Calu3 (cell line): ENCODE measurements around the gene RGMA. TPM values are rescaled to one million over a fixed set of nuclear protein-coding genes. Genes with fewer than 3 reads are reported as not detected.

Experiments used
- BruUV-seq: library from RNA; stranded (reverse); fragments of 400-500 nt; replicated peaks from 2 replicates; lab custom pipeline; 2021; lab: Mats Ljungman, UMichigan
- CTCF ChIA-PET: fragments of 300-600 bp; sonication (Branson Sonifier 250); formaldehyde crosslinking; loops from one replicate; lab custom pipeline; 2022; ENCODE audit warnings: antibody characterized with exemption; lab: Charles Lee
- DNase-seq: peaks from one replicate; pipeline ENCODE4 v3.0.0; 2022
- H3K27ac Mint-ChIP-seq: one replicate; pipeline ENCODE4 v1.8.0; 2022; ENCODE audit warnings: mixed read lengths; ENCODE audit not compliant: unreplicated experiment
- H3K27me3 Mint-ChIP-seq: one replicate; pipeline ENCODE4 v1.8.0; 2022; ENCODE audit warnings: mixed read lengths; ENCODE audit not compliant: unreplicated experiment
- H3K36me3 Mint-ChIP-seq: one replicate; pipeline ENCODE4 v1.8.0; 2022; ENCODE audit warnings: mild to moderate bottlenecking, moderate library complexity, mixed read lengths; ENCODE audit not compliant: insufficient read depth, unreplicated experiment
- H3K4me1 Mint-ChIP-seq: one replicate; pipeline ENCODE4 v1.8.0; 2022; ENCODE audit warnings: mild to moderate bottlenecking, low read depth, mixed read lengths; ENCODE audit not compliant: unreplicated experiment
- H3K4me3 Mint-ChIP-seq: one replicate; pipeline ENCODE4 v1.8.0; 2022; ENCODE audit warnings: mild to moderate bottlenecking, low read depth, moderate library complexity, mixed read lengths; ENCODE audit not compliant: unreplicated experiment
- H3K9me3 Mint-ChIP-seq: one replicate; pipeline ENCODE4 v1.8.0; 2022; ENCODE audit warnings: low read depth, mixed read lengths; ENCODE audit not compliant: unreplicated experiment
- CTCF ChIP-seq: fragments of 200-600 bp; IDR thresholded peaks from one replicate; pipeline ENCODE4 v1.8.0; 2022; ENCODE audit warnings: antibody characterized with exemption; ENCODE audit not compliant: unreplicated experiment
- intact Hi-C: fragments of 100-400 bp; cut with micrococcal nuclease; formaldehyde crosslinking; loops from one replicate; pipeline ENCODE4 v1.10.0; 2022; ENCODE audit not compliant: unreplicated experiment
- total RNA-seq: library from RNA; stranded (reverse); gene quantifications from 2 replicates; pipeline ENCODE4 v1.2.3, GENCODE V29; 2022

The RGMA gene
- total RNA-seq, 1 experiment from 2014 or later = 0.78 TPM

GRCh38 chr15:93037820-93038705 is 50.9 kb downstream of the RGMA start:
- no peaks in the 10 kb centered on the region for H3K36me3 Mint-ChIP-seq

DNA sequence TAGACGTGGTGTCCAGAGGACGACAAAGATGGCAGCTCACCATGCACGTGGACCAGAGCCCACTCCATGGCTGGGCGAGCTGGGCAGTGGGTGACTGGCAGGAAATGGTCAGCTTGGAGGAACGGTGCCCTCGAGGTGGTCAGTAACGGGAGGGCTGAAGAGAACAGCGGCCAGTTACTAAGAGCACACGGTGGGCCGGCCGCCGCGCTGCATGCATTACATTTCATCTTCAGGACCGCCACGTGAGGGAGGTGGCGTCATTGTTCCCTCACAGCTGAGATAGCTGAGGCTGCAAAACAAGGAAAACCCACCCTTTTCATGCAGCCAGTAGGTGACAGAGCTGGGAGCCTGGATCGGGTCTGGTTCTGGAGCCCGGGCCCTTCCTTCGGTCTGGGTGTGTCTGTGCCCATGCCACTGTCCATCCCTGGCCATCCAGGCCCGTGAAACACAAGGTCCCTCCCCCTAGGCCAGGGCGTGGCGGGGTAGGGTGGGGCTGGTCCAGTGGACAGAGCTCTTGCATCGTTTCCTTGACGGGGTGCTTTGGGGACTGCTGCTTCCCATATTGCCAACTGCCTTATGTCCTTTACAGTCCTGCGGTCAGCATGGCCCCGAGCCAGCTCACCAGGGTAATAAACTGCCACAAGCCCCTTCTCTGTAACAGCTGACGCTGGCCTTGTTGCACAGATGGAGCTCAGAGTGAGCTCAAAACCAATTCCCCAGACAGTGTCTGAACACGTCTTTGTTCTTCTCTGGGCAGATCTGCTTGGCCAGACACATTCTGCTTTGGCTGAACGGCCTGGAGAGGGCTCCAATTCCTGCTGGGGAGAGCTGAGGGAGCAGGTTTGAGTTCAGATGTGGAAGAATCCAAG is 51.8 kb downstream of the RGMA start:
- no peaks in the 10 kb centered on the region for H3K4me1 Mint-ChIP-seq
- no peak for TF ChIP-seq CTCF
- H3K27me3 Mint-ChIP-seq = peaks cover 25% of the 10 kb centered on the region
- no peak overlapping the region for H3K27ac Mint-ChIP-seq
- no TSS peak for BruUV-seq
- intact Hi-C loops = loop anchor here (5.0 kb wide), 1 partner anchor 940 kb away; no protein-coding TSS in a partner anchor
- peaks cover 1% of the 10 kb centered on the region for H3K36me3 Mint-ChIP-seq
- H3K4me3 Mint-ChIP-seq = no peak overlapping the region
- CTCF ChIA-PET = interaction anchor here (0.5 to 1.8 kb wide), 6 partner anchors 19 to 1083 kb away, joined by 3 to 9 read pairs (median 5); no protein-coding TSS in a partner anchor
- no peaks in the 10 kb centered on the region for H3K9me3 Mint-ChIP-seq
- DNase-seq = no peak

More at GRCh38 chr15:93037820-93038705, 50.9 kb downstream of the RGMA start:
- H3K27ac Mint-ChIP-seq = no peak overlapping the region
- peaks cover 34% of the 10 kb centered on the region for H3K27me3 Mint-ChIP-seq
- intact Hi-C loops = loop anchor here (5.0 kb wide), 1 partner anchor 939 kb away; no protein-coding TSS in a partner anchor
- no peak for TF ChIP-seq CTCF
- no peak for DNase-seq
- H3K4me1 Mint-ChIP-seq = no peaks in the 10 kb centered on the region
- H3K9me3 Mint-ChIP-seq = no peaks in the 10 kb centered on the region
- no TSS peak for BruUV-seq
- CTCF ChIA-PET = interaction anchor here (0.5 to 1.8 kb wide), 5 partner anchors 20 to 1082 kb away, joined by 3 to 9 read pairs (median 5); no protein-coding TSS in a partner anchor
- H3K4me3 Mint-ChIP-seq = no peak overlapping the region

- Mint-ChIP-seq H3K36me3 (peaks cover 4% of the 10 kb centered on the region), H3K27me3 (peaks cover 18% of the 10 kb centered on the region), H3K27ac (no peak overlapping the region), H3K9me3 (no peaks in the 10 kb centered on the region), H3K4me1 (peaks cover 5% of the 10 kb centered on the region), H3K4me3 (no peak overlapping the region)
- no TSS peak for BruUV-seq
- DNase-seq = peak; percentile 63
- CTCF ChIA-PET = interaction anchor here (0.6 to 1.8 kb wide), 5 partner anchors 24 to 1084 kb away, joined by 3 to 21 read pairs (median 5); no protein-coding TSS in a partner anchor
- peak; percentile 81 for TF ChIP-seq CTCF
- intact Hi-C loops = loop anchor here (5.0 kb wide), 1 partner anchor 941 kb away; no protein-coding TSS in a partner anchor
Observed at GRCh38 chr15:93035953-93036810, 52.8 kb downstream of the RGMA start.
